Activated T-cell treated with anti-CD3 and anti-CD28 coated beads, Interleukin-2, amount 50 U/mL, for 72 hours (primary cell): Measurements from ENCODE around the gene CPA5. TPM values are rescaled to one million over a fixed set of nuclear protein-coding genes. Genes with fewer than 3 reads are reported as not detected.

Source experiments
- ATAC-seq, 2 donors: fragments of 150-1000 bp; cut with Tn5 transposase; replicated peaks in 1 of 2; 2 replicates each; pipeline ENCODE4 v1.10.0; 2021; ENCODE audit warnings: moderate library complexity in 2 of 2, mild to moderate bottlenecking in 1 of 2
- DNase-seq, 2 donors: peaks; one replicate each; pipeline ENCODE4 v3.0.0; 2021 to 2022; ENCODE audit warnings: mixed read lengths in 1 of 2
- H3K27ac Mint-ChIP-seq: one replicate; pipeline ENCODE4 v1.8.0; 2022; ENCODE audit warnings: mild to moderate bottlenecking, moderate library complexity, mixed read lengths
- H3K27me3 Mint-ChIP-seq: one replicate; pipeline ENCODE4 v1.8.0; 2022; ENCODE audit warnings: low read depth, mixed read lengths
- H3K36me3 Mint-ChIP-seq, 2 donors: one replicate each; pipeline ENCODE4 v1.8.0; 2022; ENCODE audit warnings: mixed read lengths in 2 of 2, mild to moderate bottlenecking in 1 of 2; ENCODE audit not compliant: insufficient read depth in 2 of 2
- H3K4me1 Mint-ChIP-seq: one replicate; pipeline ENCODE4 v1.8.0; 2022; ENCODE audit warnings: low read depth, mixed read lengths
- H3K4me3 Mint-ChIP-seq, 2 donors: one replicate each; pipeline ENCODE4 v1.8.0; 2022; ENCODE audit warnings: mild to moderate bottlenecking in 2 of 2, mixed read lengths in 2 of 2, moderate library complexity in 2 of 2
- H3K9me3 Mint-ChIP-seq, 2 donors: one replicate each; pipeline ENCODE4 v1.8.0; 2022; ENCODE audit warnings: mixed read lengths in 2 of 2
- total RNA-seq, 2 donors: library from RNA; stranded (reverse); gene quantifications; one replicate each; pipeline ENCODE4 v1.2.3, GENCODE V29; 2022

Gene CPA5
- total RNA-seq, 2 donors from 2014 or later: 4.4 to 5.9 TPM

DNA sequence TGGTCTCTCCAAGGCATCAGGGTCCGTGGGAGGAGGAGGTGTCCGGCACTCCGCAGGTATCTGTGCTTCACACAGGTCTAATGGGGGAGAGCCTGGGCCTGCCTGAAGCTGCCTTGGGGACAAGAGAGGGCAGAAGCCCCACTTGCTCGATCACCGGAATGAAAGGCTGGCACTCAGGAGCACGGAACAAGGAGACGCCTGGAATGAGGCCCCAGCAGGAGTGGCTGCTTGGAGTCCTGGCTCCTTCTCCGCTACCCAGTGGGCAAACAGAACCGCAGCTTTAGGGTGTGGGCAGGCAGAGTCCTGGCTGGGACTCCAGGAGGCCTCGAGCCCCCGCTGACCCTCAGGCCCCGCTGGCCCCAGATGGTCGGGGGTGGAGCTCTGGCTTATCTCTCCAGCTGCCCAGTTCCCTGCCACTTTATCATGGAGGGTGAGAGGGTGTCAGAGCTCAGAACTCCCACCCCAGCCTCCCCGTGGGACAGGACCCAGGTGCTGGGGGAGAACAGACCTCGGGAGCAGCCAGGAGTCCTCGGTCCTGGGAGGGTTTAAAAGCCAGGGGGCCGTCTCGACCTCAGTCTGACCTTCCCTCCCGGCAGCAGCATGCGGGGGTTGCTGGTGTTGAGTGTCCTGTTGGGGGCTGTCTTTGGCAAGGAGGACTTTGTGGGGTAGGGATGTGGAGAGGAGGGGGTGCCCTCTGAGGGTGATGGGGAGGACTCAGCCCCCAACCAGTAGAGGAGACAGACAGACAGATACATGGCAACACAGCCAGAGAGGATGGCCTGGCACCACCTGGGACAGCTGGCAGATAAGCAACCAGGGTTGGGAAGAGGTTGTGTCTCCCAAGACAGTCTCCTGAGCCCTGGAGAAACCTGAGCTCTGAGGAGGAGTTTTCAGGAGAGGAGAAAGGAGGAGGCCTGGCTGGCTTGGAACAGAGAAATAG is 35.6 kb downstream of the CPA5 start, which contains the start of gene CPA1:
Gene CPA1, plus strand, starts transcription at position 574 of the 940 bp plus-strand sequence. Its CDS starts 27 bp downstream, at position 601.
- ATAC-seq (no peak), DNase-seq (no peak)
- Mint-ChIP-seq H3K4me3 (no peak within 1 kb of the TSS), H3K27ac (no peak within 1 kb of the TSS), H3K27me3 (no peaks in the 10 kb centered on the region), H3K9me3 (peaks cover 2 to 3% of the 10 kb centered on the region in 2 donors), H3K4me1 (no peaks in the 10 kb centered on the region), H3K36me3 (peaks cover 4 to 6% of the 10 kb centered on the region in 2 donors)

DNA sequence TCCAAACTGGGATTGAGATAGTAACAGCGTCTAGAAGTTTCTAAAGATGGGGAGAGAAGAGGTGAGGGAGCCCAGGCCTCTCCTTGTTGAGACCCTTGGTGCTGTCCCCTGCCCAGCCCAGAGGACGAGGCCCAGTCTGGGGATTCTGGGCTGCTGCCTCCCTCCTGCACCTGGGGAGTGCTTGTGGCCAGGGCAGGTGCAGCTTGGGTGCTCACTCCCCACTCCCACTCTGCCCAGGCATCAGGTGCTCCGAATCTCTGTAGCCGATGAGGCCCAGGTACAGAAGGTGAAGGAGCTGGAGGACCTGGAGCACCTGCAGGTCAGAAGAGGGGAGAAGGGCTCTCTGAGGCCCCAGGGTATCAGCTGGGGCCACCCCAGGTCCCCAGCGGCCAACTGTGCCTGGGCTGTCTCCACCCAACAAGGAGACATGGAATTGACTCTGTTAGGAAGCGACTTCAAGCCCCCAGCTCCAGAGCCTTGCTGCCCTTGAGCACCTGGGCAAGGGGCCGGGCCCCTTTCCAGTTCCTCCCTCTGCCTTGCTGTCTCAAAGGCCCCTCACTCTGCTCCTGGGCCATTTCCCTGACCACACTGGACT is 36.3 kb downstream of the CPA5 start:
- ATAC-seq (no peak), DNase-seq (no peak)
- Mint-ChIP-seq H3K4me3 (no peak overlapping the region), H3K9me3 (peaks cover 2 to 3% of the 10 kb centered on the region in 2 donors), H3K36me3 (peaks cover 4 to 6% of the 10 kb centered on the region in 2 donors), H3K27ac (no peak overlapping the region), H3K4me1 (no peaks in the 10 kb centered on the region), H3K27me3 (no peaks in the 10 kb centered on the region)

- DNase-seq: no peak
- H3K9me3 Mint-ChIP-seq: peaks cover 0 to under 1% of the 10 kb centered on the region in 2 donors
- H3K27me3 Mint-ChIP-seq: no peaks in the 10 kb centered on the region
- H3K4me3 Mint-ChIP-seq: no peak overlapping the region
- ATAC-seq: no peak
- H3K27ac Mint-ChIP-seq: no peak overlapping the region
- peaks cover under 1% of the 10 kb centered on the region in 2 donors for H3K36me3 Mint-ChIP-seq
- H3K4me1 Mint-ChIP-seq: no peaks in the 10 kb centered on the region
Observed at GRCh38 chr7:130381468-130382312, 37.1 kb downstream of the CPA5 start.

DNA sequence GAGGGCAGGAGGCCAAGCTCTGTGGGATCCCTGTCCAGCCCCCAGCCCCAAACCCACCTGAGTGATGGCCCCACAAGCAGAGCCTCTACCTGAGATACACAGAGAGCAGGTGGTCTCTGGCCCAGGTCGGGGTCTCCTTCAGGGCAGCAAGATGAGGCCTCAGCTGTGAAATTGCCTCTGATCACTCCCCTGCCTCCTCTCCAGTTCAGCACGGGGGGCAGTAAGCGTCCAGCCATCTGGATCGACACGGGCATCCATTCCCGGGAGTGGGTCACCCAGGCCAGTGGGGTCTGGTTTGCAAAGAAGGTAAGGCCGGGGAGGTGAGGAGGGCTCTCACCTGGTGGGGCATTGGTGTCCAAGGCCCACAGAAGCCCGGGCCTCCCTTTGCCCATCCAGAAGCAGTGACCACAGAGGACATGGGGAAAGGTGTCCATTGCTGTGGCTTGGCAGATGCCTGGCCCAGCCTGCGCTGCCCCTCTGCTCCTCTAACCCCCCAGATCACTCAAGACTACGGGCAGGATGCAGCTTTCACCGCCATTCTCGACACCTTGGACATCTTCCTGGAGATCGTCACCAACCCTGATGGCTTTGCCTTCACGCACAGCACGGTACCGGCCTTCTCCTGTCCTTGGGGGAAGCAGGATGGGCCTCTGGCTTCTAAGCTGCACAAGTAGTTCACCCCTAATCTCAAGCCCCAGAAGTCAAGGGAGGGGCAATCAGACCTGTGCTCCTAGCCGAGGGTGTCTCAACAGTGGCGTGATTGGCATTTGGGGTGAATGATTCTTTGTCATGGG is 38.8 kb downstream of the CPA5 start:
- Mint-ChIP-seq H3K27me3 (no peaks in the 10 kb centered on the region), H3K36me3 (no peaks in the 10 kb centered on the region), H3K9me3 (no peaks in the 10 kb centered on the region), H3K4me3 (no peak overlapping the region), H3K27ac (no peak overlapping the region), H3K4me1 (no peaks in the 10 kb centered on the region)
- no peak for DNase-seq
- no peak for ATAC-seq

- Mint-ChIP-seq H3K27ac (no peak overlapping the region), H3K27me3 (no peaks in the 10 kb centered on the region)
- DNase-seq: no peak
Observed at GRCh38 chr7:130384371-130384801, 39.8 kb downstream of the CPA5 start.

DNA sequence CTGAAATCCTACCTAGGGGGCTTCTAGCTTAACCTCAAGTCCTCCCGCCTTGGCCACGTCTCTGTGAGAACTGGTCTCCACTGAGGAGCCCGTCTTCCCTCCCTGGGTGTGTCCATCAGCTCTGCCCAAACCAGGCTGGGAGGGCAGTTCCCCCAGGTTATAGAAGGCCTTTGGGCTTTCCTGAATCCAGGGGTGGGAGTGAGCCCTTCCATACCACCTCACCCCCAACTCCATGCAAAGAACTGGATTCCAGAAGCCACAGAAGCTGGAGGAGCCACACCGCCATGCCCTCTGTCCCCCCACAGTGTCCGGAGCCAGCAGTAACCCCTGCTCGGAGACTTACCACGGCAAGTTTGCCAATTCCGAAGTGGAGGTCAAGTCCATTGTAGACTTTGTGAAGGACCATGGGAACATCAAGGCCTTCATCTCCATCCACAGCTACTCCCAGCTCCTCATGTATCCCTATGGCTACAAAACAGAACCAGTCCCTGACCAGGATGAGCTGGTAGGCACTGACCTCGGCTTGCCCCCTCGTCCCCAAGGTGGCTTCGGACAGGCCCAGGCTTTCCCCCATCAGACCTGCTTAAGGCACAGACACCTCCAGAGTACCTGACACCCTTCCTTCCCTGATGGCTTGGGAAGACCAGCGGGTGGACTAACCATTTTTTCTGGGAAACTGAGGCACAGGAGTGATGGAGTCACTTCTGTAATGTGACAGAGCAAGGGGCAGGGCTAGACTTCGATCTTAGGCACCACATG is 40.4 kb downstream of the CPA5 start:
- peaks cover 0 to 2% of the 10 kb centered on the region in 2 donors for H3K9me3 Mint-ChIP-seq
- DNase-seq: no peak
- H3K4me1 Mint-ChIP-seq: no peaks in the 10 kb centered on the region
- H3K4me3 Mint-ChIP-seq: no peak overlapping the region
- no peaks in the 10 kb centered on the region for H3K27me3 Mint-ChIP-seq
- no peak overlapping the region for H3K27ac Mint-ChIP-seq
- ATAC-seq: no peak
- peaks cover 0 to 2% of the 10 kb centered on the region in 2 donors for H3K36me3 Mint-ChIP-seq

More at GRCh38 chr7:130384371-130384801, 39.8 kb downstream of the CPA5 start:
- H3K4me3 Mint-ChIP-seq: no peak overlapping the region
- H3K4me1 Mint-ChIP-seq: no peaks in the 10 kb centered on the region
- no peak for ATAC-seq
- H3K9me3 Mint-ChIP-seq: peaks cover 0 to 2% of the 10 kb centered on the region in 2 donors
- peaks cover 0 to 2% of the 10 kb centered on the region in 2 donors for H3K36me3 Mint-ChIP-seq

DNA sequence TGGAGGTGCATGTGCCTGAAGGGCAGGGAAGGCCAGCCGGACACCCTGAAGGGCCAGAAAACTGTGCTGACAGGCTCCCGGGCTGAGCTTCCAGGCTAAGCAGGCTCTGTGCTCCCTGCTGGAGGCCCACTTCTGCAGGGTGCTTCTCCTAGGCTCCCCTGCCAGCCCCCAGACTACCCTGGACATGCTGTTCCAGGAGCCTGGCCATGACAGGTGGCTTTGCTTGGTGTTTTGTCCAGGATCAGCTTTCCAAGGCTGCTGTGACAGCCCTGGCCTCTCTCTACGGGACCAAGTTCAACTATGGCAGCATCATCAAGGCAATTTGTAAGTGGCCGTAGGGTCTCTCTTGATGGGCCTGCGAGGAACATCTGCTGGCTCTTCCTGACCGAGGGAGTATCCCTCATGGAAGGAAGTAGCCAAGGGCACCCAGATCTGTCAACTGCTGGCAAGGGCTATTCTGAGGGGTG is 41.0 kb downstream of the CPA5 start:
- Mint-ChIP-seq H3K27me3 (no peaks in the 10 kb centered on the region), H3K4me1 (no peaks in the 10 kb centered on the region), H3K36me3 (peaks cover 0 to 2% of the 10 kb centered on the region in 2 donors), H3K27ac (no peak overlapping the region), H3K4me3 (no peak overlapping the region), H3K9me3 (peaks cover 0 to 2% of the 10 kb centered on the region in 2 donors)
- ATAC-seq: no peak
- no peak for DNase-seq

DNA sequence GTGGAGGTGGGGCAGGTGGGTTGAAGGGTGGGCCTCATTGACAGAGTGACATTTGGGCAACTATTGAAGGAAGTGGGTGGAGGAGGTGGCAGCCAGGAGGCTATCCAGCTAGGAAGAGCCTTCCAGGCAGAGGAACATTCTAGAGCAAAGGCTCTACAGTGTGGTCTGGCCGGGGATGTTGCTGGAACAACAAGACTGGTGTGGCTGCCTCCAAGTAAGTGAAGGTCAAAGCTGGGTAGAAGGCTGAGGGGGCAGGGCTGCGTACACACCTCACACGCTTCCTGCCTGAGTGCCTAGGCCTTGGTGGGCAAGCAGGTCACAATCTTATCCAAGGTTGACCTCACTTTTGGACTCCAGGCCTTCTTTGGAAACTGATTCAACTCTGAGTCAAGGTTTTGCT is 42.3 kb downstream of the CPA5 start:
- Mint-ChIP-seq H3K4me3 (no peak overlapping the region), H3K4me1 (no peaks in the 10 kb centered on the region), H3K9me3 (peaks cover 0 to 2% of the 10 kb centered on the region in 2 donors), H3K27ac (no peak overlapping the region), H3K36me3 (peaks cover 0 to 2% of the 10 kb centered on the region in 2 donors), H3K27me3 (no peaks in the 10 kb centered on the region)
- DNase-seq: no peak
- no peak for ATAC-seq

DNA sequence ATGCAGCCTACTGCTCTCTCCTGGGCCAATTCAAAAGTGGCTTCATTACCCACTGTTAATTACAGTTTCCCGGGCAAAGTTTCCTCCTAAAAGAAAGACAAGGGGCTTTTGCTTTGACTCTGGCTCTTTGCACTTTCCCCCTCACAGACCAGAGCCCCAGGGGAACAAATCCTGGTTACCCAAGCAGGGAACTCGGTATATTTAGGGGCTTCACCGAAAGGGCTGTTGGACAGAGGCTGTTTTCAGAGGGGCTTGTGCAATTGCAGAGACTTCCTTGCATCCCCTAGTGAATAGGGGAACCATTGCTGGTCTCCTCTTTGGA is 42.7 kb downstream of the CPA5 start:
- DNase-seq (no peak), ATAC-seq (no peak)
- peaks cover 0 to 2% of the 10 kb centered on the region in 2 donors for H3K9me3 Mint-ChIP-seq
- H3K36me3 Mint-ChIP-seq: peaks cover 0 to 2% of the 10 kb centered on the region in 2 donors
- no peak overlapping the region for H3K27ac Mint-ChIP-seq
- H3K4me3 Mint-ChIP-seq: no peak overlapping the region
- no peaks in the 10 kb centered on the region for H3K4me1 Mint-ChIP-seq
- H3K27me3 Mint-ChIP-seq: no peaks in the 10 kb centered on the region

- Mint-ChIP-seq H3K4me3 (no peak overlapping the region), H3K27me3 (no peaks in the 10 kb centered on the region), H3K9me3 (peaks cover 0 to 2% of the 10 kb centered on the region in 2 donors), H3K4me1 (no peaks in the 10 kb centered on the region), H3K27ac (no peak overlapping the region), H3K36me3 (peaks cover 0 to 2% of the 10 kb centered on the region in 2 donors)
- ATAC-seq (no peak), DNase-seq (no peak)
Observed at GRCh38 chr7:130387628-130388403, 43.2 kb downstream of the CPA5 start.

DNA sequence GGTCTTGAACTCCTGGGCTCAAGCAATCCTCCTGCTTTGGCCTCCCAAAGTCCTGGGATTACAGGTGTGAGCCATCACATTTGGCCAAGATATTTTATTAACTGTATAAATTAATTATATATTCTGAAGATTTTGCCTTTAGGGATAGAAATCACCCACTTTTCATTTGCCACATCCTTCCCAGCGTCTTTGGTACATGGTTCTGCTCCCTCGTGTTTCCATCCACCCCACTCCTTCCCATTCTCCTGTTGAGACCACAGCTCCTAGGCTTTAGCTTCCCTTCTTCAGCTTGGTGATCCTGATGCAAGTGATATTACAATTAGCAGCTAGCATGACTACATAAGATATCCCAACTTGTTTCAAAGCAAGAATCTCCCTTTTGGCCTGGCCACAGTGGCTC is 44.1 kb downstream of the CPA5 start:
- H3K9me3 Mint-ChIP-seq: peaks cover 0 to 2% of the 10 kb centered on the region in 2 donors
- no peak overlapping the region for H3K27ac Mint-ChIP-seq
- peaks cover 0 to 2% of the 10 kb centered on the region in 2 donors for H3K36me3 Mint-ChIP-seq
- no peak overlapping the region for H3K4me3 Mint-ChIP-seq
- no peaks in the 10 kb centered on the region for H3K27me3 Mint-ChIP-seq
- H3K4me1 Mint-ChIP-seq: peaks cover 8% of the 10 kb centered on the region
- ATAC-seq: no peak
- no peak for DNase-seq
